Small intestine (tissue), 7 donors: ENCODE data around the gene ABLIM3. TPM values are rescaled to one million over a fixed set of nuclear protein-coding genes. Genes with fewer than 3 reads are reported as not detected.

ENCODE experiments used
- DNase-seq, 2 donors: peaks; one replicate each; pipeline versions ENCODE4 v3.0.0 to v3.0.0-alpha.2; 2013
- FAIRE-seq: peaks from 2 replicates; lab custom pipeline; 2012; peaks lifted over from hg19 to GRCh38; lab: Jason Lieb, UNC
- H3K27ac ChIP-seq, 3 donors: one replicate each; pipeline ENCODE4 v1.5.1; 2013; ENCODE audit warnings: low read length in 2 of 3, mild to moderate bottlenecking in 2 of 3, control low read depth in 1 of 3, inconsistent platforms in 1 of 3, low read depth in 1 of 3, moderate library complexity in 1 of 3
- H3K27me3 ChIP-seq, 3 donors: one replicate each; pipeline ENCODE4 v1.6.1; 2013; ENCODE audit warnings: low read length in 3 of 3, inconsistent platforms in 1 of 3; ENCODE audit not compliant: control insufficient read depth in 3 of 3, insufficient read depth in 3 of 3
- H3K36me3 ChIP-seq, 3 donors: one replicate each; pipeline ENCODE4 v1.6.1; 2013; ENCODE audit warnings: low read length in 3 of 3, inconsistent platforms in 1 of 3, low read depth in 1 of 3, mild to moderate bottlenecking in 1 of 3, moderate library complexity in 1 of 3; ENCODE audit not compliant: control insufficient read depth in 3 of 3, insufficient read depth in 2 of 3
- H3K4me1 ChIP-seq, 3 donors: one replicate each; pipeline ENCODE4 v1.6.1; 2013; ENCODE audit warnings: low read length in 2 of 3, inconsistent platforms in 1 of 3, low read depth in 1 of 3, mild to moderate bottlenecking in 1 of 3, moderate library complexity in 1 of 3; ENCODE audit not compliant: control insufficient read depth in 3 of 3, insufficient read depth in 2 of 3
- H3K4me3 ChIP-seq, 3 donors: one replicate each; pipeline ENCODE4 v1.5.1; 2013; ENCODE audit warnings: low read length in 3 of 3, control low read depth in 1 of 3, inconsistent platforms in 1 of 3, low read depth in 1 of 3, mild to moderate bottlenecking in 1 of 3, moderate library complexity in 1 of 3
- H3K9me3 ChIP-seq, 2 donors: one replicate each; pipeline ENCODE4 v1.6.1; 2013; ENCODE audit warnings: low read depth in 1 of 2, low read length in 1 of 2; ENCODE audit not compliant: control insufficient read depth in 2 of 2, insufficient read depth in 1 of 2
- WGBS, 3 donors: extraction: QIAGEN DNeasy Blood & Tissue Kit; methylation state at CpG; one replicate each; pipeline ENCODE4 v1.1.7; 2013; 5-methylcytosine and 5-hydroxymethylcytosine counted together
- polyA plus RNA-seq, 4 donors: library from polyadenylated mRNA; stranded (reverse) in 3 of 4; unstranded in 1 of 4; fragments of 200-250 nt in 3 of 4; fragments of 120-200 nt in 1 of 4; gene quantifications; one replicate each; pipeline versions ENCODE4 v1.2.1 to v1.2.3, GENCODE V29; 2013
- donor health status: healthy with polysubstance abuse.
- donor health status: control.
- donor health status: control.
- donor health status: Bipolar disorder and iron deficiency.
- donor health status: healthy.

The ABLIM3 gene
- polyA plus RNA-seq, 4 donors = 0.89 to 10.0 (median 5.3) TPM

DNA sequence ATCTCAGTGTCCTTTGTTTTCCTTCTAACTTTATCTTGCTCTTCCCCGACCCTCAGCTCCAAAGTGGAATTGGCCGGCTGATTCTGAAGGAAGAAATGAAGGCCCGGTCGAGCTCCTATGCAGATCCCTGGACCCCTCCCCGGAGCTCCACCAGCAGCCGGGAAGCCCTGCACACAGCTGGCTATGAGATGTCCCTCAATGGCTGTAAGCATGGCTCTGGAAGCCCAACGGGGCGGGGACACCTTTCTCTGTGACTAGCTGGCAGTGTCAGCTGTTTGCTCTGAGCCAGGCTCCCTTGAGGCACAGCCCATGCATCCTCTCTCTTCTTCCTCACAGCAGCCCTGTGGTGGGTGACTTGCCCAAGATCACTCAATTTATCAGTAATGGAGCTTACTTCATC, 106.4 kb downstream of the ABLIM3 start:
- no peaks in the 10 kb centered on the region for H3K36me3 ChIP-seq
- H3K4me1 ChIP-seq = no peaks in the 10 kb centered on the region
- H3K27me3 ChIP-seq = peaks cover 0 to 6% (median 0%) of the 10 kb centered on the region in 3 donors
- no peak overlapping the region for H3K27ac ChIP-seq
- H3K9me3 ChIP-seq = no peaks in the 10 kb centered on the region
- FAIRE-seq (no peak), DNase-seq (no peak)
- no peak overlapping the region for H3K4me3 ChIP-seq
- 85 to 89% (median 87%) methylated on average over 8 of the region's 8 CpGs for WGBS, 3 donors

DNA sequence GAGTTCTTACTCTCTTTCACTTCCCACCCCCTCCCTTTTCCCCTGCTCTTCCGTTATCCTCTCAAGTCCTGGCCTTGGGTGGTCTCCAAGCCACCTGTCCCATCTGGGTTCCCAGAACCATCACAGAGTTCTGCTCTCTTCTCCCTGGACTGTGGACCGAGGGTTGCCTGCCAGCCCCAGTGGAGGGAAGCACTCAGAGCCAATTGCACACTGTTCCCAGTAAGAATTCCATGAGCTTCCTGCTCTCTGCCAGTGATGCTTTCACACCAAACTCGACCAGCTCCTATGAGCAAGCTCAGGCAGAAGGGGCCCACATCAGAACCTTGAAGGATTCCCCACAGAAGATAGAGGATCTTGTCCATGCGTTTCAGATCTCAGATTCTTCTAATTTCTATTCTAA, 110.3 kb downstream of the ABLIM3 start:
- no peaks in the 10 kb centered on the region for H3K9me3 ChIP-seq
- H3K4me3 ChIP-seq = no peak overlapping the region
- H3K27me3 ChIP-seq = peaks cover 0 to 2% (median 0%) of the 10 kb centered on the region in 3 donors
- H3K4me1 ChIP-seq = no peaks in the 10 kb centered on the region
- WGBS, 3 donors = 53 to 65% (median 62%) methylated on average over 4 of the region's 4 CpGs
- DNase-seq (no peak), FAIRE-seq (no peak)
- H3K36me3 ChIP-seq = no peaks in the 10 kb centered on the region
- H3K27ac ChIP-seq = no peak overlapping the region

- no peak overlapping the region for H3K4me3 ChIP-seq
- peaks cover 0 to 3% (median 0%) of the 10 kb centered on the region in 3 donors for H3K27me3 ChIP-seq
- H3K27ac ChIP-seq = no peak overlapping the region
- no peak for FAIRE-seq
- no peaks in the 10 kb centered on the region for H3K9me3 ChIP-seq
- peak in 1 of 2 donors; percentile 19 for DNase-seq
- no peaks in the 10 kb centered on the region for H3K36me3 ChIP-seq
- no peaks in the 10 kb centered on the region for H3K4me1 ChIP-seq
- 39 to 59% (median 46%) methylated on average over 3 of the region's 3 CpGs for WGBS, 3 donors
Measured at GRCh38 chr5:149254506-149254905, 113.2 kb downstream of the ABLIM3 start.

DNA sequence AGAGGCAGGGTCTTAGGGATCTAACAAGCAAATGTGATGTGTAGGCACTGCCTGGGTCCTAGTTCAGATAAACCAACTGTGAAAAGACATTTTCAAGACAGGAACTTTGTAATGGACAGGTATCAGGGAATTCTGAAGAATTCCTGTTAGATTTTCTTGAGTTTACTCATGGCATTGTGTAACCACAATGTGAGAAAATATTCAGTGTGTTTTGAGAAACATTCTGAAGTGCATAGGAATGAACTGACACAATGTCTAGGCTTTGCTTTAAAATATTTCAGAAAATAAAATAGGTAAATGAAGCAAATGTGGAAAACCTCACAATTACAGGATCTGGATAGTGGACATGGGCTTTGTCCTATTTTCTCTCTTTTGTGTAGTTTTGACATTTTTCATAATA, 115.2 kb downstream of the ABLIM3 start:
- Histone ChIP-seq H3K27me3 (peaks cover 0 to 6% (median 0%) of the 10 kb centered on the region in 3 donors), H3K9me3 (no peaks in the 10 kb centered on the region), H3K4me1 (no peaks in the 10 kb centered on the region), H3K27ac (no peak overlapping the region), H3K36me3 (no peaks in the 10 kb centered on the region), H3K4me3 (no peak overlapping the region)
- DNase-seq = no peak
- no peak for FAIRE-seq

GRCh38 chr5:149257131-149257530, 115.8 kb downstream of the ABLIM3 start:
- 43 to 60% (median 57%) methylated on average over 1 of the region's 1 CpG for WGBS, 3 donors
- no peak overlapping the region for H3K27ac ChIP-seq
- no peak for DNase-seq
- no peaks in the 10 kb centered on the region for H3K36me3 ChIP-seq
- H3K4me3 ChIP-seq = no peak overlapping the region
- no peak for FAIRE-seq
- no peaks in the 10 kb centered on the region for H3K4me1 ChIP-seq
- H3K9me3 ChIP-seq = no peaks in the 10 kb centered on the region
- peaks cover 0 to 6% (median 0%) of the 10 kb centered on the region in 3 donors for H3K27me3 ChIP-seq

DNA sequence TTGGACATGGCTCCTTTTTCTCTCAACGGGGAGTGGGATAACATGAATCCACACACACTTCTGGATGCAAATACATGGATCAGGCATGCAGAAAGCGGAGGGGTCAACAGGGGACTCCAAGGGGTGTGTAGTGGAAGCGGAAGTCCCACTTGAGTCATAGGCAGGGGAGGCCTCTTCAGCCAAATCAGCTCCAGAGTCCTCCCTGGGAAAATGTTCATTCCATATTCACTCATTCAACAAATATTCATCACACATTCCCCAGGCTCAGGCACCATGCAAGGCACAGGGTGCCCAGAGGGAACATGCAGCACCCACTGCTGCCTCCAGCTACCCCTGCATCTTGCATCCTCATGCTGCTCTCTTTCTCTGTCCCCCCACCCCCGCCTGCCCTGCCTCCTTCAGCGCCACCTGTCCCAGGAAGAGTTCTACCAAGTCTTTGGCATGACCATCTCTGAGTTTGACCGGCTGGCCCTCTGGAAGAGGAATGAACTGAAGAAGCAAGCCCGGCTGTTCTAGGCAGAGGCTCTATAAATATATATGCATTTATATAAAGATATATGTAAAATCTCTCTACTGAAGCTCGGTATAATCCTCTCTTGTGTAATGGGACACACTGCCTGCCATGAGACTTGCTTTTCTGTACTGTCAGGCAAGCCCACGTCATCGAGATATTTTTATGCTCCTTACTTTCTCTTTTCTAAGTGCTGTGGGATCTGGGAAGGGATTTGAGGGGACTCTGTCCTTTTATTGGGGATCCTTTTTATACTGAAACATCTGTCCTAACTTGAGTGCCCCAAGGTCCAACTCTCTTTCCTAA, 116.8 kb downstream of the ABLIM3 start:
- H3K4me3 ChIP-seq = no peak overlapping the region
- DNase-seq (no peak), FAIRE-seq (no peak)
- no peaks in the 10 kb centered on the region for H3K4me1 ChIP-seq
- WGBS, 3 donors = 75 to 82% (median 76%) methylated on average over 10 of the region's 10 CpGs
- H3K9me3 ChIP-seq = no peaks in the 10 kb centered on the region
- no peaks in the 10 kb centered on the region for H3K36me3 ChIP-seq
- no peak overlapping the region for H3K27ac ChIP-seq
- H3K27me3 ChIP-seq = peaks cover 0 to 6% (median 0%) of the 10 kb centered on the region in 3 donors

- no peaks in the 10 kb centered on the region for H3K36me3 ChIP-seq
- H3K27me3 ChIP-seq = peaks cover 0 to 18% (median 0%) of the 10 kb centered on the region in 3 donors
- no peak overlapping the region for H3K27ac ChIP-seq
- no peaks in the 10 kb centered on the region for H3K9me3 ChIP-seq
- H3K4me1 ChIP-seq = no peaks in the 10 kb centered on the region
- no peak overlapping the region for H3K4me3 ChIP-seq
- 61 to 85% (median 75%) methylated on average over 1 of the region's 1 CpG for WGBS, 3 donors
- no peak for FAIRE-seq
- no peak for DNase-seq
Measured at GRCh38 chr5:149260761-149261160, 119.5 kb downstream of the ABLIM3 start.

GRCh38 chr5:149261246-149261645, 120.0 kb downstream of the ABLIM3 start:
- Histone ChIP-seq H3K36me3 (no peaks in the 10 kb centered on the region), H3K27me3 (peaks cover 0 to 18% (median 0%) of the 10 kb centered on the region in 3 donors), H3K27ac (no peak overlapping the region), H3K4me1 (no peaks in the 10 kb centered on the region), H3K4me3 (no peak overlapping the region), H3K9me3 (no peaks in the 10 kb centered on the region)
- FAIRE-seq = no peak
- DNase-seq = no peak
- WGBS, 3 donors = 74 to 84% (median 81%) methylated on average over 7 of the region's 7 CpGs
